Activated gamma-delta T cell (primary cell): ENCODE results near the gene CYP4F22.
"Not testable (repeated sequence)": the region's sequence is repeated elsewhere in the genome, so short reads cannot be mapped to it uniquely, and the experiment has no call there.

Source experiments
- DNase-seq: peaks from one replicate; lab custom pipeline; 2025; lab: John Stamatoyannopoulos, UW

CYP4F22 gene

DNA sequence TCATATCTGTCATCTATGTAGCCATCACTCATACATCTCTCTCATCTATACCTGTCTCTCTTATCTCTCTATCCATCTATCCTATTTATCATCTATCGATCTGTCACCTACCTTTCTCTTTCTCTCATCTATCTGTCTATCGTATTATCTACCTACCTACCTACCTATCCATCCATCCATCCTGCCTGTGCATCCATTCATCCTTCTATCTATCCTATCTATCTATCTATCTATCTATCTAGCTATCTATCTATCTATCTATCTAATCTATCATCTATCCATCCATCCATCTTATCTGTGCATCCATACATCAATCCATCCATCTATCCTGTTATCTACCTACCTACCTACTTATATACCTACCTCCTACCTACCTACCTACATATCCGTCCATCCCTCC is 62.1 kb downstream of the CYP4F22 start:
- no peak for DNase-seq

DNA sequence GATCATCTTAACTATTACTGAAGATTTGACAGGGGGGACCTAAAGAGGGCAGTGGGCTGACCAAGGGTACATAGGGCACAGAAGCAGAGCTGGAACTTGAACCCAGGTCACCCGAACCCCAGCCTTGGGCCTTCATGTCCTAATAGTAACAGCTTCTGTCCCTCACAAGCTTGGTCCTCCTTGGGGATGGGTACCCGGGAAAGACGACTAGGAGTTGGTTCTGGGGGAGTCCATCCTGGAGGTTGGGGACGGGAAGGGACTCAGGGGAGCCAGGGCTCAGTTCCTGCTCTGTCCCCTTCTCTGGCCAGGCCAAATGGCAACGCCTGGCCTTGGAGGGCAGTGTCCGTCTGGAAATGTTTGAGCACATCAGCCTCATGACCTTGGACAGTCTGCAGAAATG is 67.1 kb downstream of the CYP4F22 start:
- DNase-seq = no peak

DNA sequence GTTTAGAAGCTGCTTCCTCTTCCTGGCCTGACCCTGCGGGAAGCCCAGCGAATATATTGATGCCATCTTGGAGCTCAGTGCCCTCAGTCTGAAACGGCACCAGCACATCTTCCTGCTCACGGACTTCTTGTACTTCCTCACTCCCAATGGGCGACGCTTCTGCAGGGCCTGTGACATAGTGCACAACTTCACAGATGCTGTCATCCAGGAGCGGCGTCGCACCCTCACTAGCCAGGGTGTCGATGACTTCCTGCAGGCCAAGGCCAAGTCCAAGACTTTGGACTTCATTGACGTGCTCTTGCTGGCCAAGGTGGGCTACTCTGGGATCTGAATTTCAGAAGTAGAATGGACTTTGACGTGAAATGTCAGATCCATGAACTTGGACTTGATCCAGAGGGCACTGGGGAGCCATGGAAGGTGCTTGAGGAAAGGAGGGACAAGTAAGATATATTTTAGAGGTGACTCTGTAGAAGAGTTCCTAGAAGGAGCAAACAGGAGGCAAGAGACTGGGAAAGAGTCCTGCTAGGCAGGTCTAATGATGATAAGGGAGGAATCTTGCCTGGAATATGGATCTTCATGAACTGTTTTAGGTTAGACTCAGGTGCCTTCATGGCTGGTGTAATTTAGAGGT is 68.3 kb downstream of the CYP4F22 start:
- DNase-seq = no peak

DNA sequence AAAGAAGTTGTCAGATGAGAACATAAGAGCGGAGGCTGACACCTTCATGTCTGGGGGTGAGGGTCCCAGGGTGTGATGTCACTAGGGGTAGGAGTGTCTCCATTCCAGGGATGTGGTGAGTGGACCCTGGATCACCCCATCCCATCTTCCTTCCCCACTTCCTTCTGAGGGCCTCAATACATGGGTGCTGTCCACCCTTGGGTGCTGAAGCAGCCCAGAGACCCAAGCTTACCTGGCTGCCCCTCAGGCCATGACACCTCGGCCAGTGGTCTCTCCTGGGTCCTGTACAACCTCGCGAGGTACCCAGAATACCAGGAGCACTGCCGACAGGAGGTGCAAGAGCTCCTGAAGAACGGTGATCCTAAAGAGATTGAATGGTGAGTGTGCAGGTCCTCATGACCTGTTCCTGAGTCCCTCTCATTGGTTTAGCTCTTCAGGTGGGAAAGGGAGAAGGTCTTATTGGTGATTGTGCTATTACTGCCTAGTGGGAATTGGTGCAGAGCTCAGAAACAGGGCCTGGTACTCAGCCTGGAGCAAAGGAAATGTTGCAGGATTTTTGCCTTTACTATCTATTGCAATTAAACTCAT is 69.0 kb downstream of the CYP4F22 start:
- DNase-seq = no peak

DNA sequence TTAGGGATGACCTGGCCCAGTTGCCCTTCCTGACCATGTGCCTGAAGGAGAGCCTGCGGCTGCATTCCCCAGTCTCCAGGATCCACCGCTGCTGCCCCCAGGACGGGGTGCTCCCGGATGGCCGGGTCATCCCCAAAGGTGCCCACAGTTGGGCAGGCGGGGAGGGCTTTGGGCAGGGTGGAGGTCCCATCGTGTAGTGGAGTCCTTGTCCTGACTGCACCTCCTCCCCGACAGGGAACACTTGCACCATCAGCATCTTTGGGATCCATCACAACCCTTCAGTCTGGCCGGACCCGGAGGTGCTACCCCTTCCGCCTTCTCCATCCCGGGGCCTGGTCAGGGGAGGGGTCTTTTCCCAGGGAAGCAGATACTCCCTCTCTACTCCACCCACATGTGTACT is 75.0 kb downstream of the CYP4F22 start:
- DNase-seq = no peak

DNA sequence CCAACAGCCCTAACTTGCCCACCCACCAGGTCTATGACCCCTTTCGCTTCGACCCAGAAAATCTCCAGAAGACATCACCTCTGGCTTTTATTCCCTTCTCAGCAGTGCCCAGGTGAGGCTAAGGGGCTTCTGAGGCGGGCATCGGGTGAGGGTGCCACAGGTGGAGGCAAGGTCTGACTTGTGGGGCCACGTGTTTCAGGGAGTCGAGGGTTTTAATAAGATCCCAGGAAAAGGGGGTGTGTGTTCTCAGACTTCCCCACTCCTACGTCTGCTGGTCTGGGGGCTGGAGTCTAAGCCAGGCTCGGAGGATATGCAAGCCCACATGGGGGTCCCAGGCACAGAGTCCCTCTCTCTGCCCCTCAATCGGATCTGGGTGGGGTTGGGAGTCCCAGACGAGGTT is 75.8 kb downstream of the CYP4F22 start:
- no peak for DNase-seq

DNA sequence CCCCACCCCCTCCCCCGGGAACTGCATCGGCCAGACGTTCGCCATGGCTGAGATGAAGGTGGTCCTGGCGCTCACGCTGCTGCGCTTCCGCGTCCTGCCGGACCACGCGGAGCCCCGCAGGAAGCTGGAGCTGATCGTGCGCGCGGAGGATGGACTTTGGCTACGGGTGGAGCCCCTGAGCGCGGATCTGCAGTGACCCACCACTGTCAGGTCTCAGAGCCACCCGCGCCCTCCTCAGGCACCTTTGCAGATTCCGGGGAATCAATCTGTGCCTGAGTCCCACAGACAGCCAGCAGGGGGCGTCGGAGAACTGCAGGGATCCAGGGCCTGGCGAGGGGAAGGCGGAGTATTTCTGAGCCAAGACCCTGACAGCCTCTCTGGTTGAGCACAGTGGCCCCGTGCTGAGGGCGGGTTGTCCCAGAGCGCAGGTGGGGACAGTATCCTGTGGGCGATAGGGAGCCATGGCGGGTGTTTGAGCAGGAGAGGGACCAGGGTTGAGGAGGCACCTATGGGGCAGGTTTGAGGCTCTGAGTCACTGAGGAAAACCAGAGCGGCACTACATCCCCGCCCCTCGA is 76.3 kb downstream of the CYP4F22 start:
- DNase-seq = peak; percentile 21

DNA sequence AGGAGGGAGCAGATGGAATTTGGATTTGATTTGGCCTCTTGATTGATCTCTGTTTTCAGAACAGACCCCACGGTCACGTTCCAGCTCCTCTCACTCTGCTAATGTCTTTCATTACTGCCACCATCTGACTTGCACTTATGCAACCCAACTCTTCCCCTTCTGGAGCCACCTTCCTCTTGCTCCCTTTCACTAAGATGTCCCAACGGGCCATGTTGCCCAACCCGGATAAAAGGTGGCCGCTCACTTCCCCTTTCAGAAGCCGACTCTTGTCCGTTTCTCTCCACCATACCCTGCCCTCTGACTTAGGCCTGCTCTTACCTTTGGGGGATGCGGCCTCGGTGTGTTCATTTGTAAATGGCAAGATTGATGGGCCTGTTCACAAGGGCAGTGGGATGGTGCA is 79.3 kb downstream of the CYP4F22 start:
- no peak for DNase-seq

DNA sequence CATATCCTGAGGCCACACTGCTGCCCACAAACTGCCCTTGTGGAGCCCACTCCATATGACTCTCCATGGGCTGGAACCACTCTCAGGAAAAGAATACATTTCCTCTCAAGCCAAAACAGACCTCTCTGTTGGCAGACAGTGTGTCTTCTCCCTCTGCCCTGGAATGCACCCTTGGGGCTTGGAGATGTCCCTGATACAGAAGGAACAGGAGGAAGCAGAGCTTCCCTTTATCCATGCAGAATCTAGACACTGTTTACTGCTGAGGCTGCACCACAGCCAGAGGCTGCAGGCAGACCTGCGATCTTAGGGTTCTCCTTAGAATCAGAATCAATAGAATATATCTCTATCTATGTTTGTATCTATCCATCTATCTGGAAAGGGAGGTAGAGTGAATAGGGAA is 79.9 kb downstream of the CYP4F22 start:
- no peak for DNase-seq

DNA sequence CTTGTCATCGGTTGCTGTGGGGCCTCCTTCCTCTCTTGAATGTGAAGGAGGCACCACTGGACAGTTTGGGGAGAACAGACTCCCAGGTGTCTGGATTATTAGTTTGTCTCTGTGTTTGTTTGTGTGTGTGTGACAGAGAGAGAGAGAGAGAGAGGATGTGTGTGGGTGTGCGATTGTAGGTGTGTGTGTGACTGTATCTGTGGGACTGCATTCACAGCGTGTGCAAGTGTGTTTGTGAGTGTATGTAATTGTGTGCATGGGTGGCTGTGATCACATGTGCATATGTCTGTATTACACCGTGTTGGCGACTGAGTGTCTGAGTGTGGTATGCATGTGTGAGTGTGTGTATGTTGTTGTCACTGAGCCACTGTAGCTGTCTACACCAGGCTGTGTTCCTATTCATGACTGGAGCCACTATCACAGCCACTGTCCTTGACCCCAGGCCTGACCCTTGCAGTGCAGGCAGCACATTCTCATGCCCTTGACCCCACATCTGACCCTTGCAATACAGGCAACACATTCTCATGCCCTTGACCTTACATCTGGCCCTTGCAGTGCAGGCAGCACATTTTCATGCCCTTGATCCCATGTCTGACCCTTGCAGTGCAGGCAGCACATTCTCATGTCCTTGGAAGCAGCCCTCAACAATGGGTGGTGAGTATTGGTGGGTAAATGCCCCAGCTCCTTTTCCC is 81.6 kb downstream of the CYP4F22 start:
- DNase-seq = no peak

DNA sequence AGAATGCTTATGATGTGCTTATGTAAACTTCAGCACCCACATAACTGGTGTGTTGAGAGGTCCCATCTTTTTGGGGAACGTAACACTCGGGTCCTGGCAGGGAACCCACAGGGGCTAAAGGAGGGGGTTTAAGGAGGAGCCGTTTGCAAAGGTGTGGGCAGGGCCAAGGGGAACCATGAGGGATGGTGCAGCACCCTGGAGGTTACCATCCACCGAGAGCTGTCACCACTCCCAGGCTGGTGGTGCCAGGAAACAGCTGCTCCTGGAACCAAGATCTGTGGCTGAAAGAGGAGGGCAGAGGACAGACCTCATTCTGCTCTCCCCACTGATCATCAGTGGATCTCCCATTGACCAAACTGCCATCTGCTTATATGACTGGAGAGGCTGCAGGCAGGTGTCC is 83.5 kb downstream of the CYP4F22 start:
- no peak for DNase-seq

DNA sequence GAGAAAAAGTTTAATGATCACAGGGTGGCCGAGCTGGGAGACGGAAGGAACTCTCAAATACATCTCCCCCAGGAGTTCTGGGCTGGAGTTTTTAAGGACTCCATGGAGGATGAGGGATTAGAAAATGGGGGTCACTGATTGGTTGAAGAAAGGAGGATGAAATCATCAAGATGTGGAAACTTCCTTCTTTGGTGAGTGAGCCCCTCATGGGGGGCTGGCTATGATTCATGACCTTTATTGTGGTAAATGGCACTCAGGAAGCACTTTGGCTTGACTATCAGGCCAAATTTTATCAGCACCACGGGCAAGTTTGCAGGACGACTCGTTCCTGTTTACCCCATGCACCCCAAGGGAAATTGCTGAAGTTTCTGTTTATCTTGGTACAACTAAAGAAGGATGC is 84.2 kb downstream of the CYP4F22 start:
- DNase-seq = not testable (repeated sequence)

DNA sequence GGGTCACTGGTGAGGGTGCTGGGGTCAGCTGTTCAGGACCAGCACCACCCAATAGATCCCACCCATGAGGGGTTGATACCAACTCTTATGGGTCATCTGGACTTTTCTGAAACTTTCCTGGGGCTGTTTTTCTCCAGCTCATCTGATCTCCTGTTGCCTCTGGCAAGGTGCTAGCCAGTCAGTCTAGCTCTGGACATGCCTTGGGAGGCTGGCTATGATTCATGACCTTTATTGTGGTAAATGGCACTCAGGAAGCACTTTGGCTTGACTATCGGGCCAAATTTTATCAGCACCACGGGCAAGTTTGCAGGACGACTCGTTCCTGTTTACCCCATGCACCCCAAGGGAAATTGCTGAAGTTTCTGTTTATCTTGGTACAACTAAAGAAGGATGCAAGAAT is 85.4 kb downstream of the CYP4F22 start:
- DNase-seq = not testable (repeated sequence)

DNA sequence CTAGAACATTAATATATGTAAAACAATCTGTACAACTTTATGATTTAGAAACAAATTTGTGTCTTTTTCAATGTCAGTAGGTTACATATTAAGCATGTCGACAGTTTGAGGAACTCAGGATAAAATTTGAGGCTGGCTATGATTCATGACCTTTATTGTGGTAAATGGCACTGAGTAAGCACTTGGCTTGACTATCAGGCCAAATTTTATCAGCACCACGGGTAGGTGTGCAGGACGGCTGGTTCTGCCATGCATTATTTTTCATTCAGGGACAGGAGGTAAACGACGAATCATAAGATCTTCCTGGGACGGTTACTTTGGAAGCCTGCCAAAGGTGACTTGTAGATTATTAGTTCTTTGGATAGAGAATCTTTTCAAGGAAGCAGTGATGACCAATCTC is 86.7 kb downstream of the CYP4F22 start:
- no peak for DNase-seq
